NCI-H226 (cell line): ENCODE measurements around the gene MIDN.

Source experiments
- DNase-seq: peaks from one replicate; pipeline ENCODE4 v3.0.0-alpha.2; 2015

Gene MIDN

DNA sequence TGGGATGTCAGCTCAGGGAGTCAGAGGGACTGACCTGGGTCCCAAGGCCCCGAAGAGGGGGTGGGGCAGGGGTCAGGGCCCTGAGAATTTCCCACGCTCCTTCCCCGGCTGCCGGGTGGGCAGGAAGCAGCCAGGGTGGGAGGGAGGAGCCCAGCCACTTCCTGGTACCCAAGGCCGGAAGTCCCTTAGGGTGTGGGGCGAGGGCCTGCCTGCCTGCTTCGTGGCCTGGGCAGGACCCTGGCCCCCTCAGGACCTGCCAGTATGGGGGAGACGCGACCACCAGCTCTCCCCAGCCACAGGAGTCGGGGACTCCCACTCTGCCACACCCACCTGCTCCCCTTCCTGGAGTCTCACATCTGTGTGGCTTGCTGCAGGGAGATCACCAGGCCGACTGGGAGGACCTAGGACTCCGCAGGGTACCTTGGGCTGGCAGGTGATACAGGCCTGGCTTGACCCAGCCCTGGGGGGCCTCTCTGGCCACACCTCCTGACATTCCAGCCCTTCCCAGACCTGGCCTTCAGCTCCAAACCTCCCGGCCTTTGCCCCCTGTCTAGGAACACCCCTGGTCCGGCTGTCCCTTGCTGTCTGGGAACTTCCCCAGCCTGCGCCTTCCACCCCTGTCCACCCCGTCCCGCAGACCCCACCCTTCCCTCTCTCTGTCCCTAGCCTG, 11.0 kb downstream of the MIDN start:
- peak; percentile 59 for DNase-seq

DNA sequence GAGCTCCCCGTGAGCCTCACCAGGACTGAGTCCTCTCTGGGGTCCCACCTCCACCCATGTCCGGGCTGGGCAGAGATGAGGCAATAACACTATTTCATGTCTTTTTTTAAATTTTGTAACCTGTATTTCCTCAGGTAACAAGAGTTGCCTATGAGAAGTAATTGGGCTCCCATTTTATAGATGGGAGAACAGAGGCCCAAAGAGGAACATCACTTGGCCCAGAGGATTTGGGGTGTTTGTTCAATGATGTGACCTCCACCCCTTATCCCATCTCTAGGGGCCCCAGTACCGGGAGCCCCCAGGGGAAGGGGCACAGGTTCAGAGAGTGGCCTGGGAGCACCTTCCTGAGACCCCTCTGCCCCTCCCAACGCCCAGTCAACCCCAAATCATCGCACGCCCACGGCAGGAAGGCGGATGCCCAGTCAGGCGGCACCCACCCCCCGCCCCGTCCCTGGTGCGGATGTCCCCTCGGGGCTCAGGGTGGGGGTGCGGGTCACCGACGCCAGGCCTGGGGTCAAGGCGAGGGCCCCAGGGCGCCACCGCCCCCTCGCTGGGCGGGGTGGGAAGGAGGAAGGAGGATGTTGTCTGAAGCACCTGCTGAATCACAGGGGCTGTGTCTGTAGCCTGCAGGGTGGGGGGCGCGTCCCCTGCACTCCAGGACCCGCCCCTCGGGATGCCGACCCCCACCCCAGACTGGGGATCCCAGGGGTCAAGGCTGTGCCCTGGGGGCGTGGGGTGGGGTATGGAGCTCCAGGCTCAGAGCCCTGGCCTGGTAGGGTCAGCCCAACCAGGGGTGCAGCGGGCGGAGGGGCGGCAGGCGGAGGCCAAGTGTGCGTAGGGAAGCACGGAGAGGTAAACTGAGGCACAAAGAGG, 11.7 kb downstream of the MIDN start:
- peak; percentile 52 for DNase-seq

DNA sequence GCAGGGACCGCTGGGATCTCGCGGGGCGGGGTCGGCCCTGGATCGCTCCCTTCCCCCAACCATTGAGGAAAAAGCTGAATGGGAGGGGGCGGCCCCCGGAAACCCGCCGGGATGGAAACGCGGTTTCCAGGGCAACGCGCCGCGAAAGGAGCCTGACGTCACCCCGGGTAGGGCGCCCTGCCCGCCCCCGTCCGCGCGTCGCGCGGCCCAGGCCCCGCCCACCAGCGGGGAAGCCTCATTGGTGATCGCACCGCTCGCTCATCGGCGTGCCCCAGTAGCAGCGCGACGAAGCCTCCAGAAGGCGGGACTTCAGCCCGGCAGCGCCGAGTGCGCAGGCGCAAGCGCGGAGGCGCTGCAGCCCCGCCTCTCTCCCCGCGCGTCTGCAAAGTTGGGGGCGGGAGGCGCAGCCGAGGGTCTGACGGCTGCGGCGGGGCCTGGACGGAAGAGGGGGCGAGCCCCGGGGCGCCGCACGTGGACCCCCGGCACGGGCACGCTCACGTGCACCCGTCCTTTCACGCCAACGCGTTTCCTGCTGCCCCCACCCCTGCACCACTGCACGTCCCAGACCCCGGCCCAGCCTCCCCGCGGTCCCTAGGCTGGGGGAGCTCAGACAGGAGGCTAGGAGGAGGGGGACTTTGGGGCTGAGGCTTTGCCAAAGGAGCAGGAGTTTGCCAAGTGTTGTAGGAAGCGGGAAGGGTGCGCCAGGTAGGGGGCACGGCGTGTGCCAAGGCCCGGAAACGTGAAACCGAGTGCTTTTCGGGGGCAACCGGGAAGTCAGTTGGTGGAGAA, 12.6 kb downstream of the MIDN start:
- peak; percentile 91 for DNase-seq

DNA sequence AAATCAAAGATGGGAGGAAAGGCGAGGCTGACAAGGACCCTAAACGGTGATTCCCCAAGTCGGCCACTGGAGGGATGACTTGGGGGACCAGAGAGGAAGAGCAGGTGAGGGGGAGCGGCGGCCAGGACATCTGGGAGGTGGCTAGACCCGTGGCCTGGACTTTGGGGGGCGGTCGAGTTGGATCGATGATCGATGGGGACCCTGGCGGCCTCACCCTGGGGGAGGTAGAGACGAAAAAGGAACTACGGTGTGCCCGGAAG, 13.1 kb downstream of the MIDN start:
- DNase-seq: no peak

DNA sequence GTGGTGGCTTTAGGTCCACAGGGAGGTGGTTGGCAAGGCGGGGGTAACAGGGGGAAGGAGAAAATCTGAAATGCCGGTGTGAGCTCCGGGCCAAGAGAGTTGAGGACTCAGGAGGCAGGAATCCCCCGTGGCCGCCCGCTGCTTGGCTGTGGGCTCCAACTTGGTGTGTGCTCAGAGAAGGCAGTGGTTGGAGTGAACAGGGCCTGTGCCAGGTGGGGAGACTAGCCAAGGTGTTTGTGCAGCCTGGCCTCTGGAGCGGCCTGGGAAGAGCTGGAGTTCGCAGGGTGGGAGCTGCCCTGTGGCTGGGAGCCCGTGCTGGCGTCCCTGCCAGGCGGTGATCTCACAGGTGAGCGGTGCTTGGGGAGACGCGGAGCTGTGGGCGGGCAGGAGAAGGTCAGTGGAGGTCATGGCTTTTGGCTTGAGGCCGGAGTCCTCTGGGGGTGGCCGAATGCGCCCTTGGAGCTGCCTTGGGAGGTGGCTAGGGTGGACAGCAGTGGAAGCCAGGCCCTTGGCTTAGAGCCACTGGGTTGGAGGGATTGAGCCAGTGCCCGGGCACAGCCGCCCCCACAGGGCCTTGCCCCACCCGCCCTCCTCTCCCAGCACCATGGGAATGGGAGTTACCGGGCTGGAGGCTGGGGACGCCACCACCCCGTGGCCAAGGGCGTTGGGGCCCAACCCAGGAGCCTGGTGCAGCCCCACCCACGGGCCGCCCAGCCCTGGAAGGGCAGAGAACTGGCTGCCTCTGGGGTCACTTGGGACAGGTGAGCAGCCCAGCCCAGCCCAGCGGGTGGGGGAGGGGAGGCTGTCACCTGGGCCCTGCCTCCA, 13.6 kb downstream of the MIDN start:
- DNase-seq: peak; percentile 92

DNA sequence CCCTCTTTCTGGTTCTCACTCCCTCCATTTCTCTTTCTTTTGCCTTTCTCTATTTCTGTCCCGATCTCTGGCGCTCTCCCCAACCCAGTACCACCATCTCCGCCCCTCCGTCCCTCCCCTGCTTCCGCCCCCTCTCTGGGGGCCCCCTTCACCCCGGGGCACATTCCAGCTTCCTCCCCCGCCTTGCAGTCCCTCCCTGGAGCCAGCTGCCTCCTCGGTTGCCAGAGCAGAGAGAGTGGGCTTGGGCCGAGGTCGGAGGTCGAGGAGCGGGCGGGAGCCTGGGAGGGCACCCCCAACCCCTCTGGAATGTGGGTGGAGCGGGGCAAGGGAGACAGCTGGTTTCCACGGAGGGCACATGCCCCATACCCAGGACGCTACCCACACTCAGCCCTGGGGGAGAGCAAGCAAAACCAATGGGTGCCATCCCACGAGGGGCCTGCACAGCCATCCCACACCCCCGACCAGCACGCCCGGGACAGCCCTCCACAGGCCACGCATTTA, 14.3 kb downstream of the MIDN start:
- DNase-seq: peak; percentile 71

DNA sequence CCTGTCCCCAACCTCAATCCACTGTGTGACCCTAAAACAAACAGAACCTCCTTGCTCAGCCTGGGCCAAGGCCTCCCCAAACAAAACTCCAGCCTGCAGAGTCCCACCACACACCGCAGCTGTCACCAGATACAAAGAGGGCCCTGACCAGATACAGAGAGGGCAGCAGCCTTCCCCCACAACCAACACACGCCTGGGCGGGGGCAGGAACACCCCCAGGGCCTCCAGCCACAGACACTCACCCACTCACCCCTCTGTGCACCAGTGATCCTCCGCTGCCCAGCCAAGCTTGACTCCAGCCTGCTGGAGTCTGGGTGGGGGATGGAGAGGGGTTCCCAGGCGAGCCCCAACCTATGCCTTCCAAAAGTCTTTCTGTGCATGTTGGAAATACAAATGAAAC, 14.8 kb downstream of the MIDN start:
- no peak for DNase-seq

DNA sequence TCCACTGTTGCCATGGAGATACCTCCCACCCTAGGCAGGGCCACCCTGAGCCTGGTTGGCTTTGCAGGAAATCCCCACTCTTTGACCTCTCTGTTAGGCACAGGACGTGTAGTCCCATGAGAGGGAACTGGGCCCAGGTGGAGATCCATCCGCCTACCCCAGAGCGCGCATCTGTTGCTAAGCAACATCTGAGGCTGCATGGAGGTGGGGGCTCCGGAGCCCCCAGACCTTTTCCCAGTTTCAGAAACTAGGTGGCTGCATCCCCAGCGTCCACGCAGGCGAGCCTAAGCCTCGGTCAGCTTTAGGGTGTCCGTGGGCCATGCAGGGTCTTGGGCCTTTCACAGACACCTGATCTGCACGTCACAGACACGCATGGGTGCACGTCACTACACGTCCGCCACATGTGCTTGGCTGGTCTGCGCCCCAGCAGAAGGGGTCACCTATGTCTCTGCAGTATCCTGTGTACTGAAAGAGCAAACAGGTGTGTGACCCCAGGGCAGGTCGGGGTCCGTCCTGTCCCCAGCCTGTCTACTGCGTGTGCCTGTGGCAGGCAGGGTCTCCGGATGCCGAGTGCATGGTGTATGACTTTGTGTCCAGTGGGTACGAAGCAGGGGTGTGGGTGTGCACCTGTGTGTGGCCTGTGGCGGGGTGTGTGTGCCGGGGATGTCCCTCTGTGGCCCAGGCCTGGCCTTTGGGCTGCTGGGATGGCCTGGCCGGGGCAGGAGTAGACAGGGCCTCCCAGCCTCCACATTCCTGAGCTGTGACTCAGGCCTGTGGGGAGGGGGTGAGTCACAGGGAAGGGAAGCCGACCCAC, 16.6 kb downstream of the MIDN start:
- DNase-seq: peak; percentile 94

DNA sequence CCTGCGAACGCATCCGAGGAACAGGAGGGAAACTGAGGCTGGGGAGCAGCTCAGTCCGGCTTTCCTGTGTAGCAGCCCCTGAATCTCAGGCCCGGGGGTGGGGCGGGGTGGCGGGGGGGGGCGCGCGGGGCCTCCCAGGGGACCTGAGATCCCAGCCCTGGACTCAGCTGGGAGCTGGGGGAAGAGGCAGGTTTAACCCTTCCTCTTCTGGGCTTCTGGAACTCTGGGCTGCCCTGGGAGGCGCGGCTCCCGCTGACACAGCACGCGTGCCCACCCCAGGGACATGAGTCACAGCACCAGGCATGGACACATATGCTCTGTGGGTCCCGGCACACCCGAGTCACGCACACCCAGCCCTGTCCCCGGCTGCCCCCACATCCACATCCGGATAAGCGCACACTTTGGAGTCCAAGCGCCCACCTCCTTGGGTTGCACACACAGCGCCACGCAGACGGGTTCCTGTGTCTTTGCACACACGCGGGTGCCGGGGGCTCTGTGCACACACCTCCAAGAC, 17.3 kb downstream of the MIDN start:
- peak; percentile 66 for DNase-seq

DNA sequence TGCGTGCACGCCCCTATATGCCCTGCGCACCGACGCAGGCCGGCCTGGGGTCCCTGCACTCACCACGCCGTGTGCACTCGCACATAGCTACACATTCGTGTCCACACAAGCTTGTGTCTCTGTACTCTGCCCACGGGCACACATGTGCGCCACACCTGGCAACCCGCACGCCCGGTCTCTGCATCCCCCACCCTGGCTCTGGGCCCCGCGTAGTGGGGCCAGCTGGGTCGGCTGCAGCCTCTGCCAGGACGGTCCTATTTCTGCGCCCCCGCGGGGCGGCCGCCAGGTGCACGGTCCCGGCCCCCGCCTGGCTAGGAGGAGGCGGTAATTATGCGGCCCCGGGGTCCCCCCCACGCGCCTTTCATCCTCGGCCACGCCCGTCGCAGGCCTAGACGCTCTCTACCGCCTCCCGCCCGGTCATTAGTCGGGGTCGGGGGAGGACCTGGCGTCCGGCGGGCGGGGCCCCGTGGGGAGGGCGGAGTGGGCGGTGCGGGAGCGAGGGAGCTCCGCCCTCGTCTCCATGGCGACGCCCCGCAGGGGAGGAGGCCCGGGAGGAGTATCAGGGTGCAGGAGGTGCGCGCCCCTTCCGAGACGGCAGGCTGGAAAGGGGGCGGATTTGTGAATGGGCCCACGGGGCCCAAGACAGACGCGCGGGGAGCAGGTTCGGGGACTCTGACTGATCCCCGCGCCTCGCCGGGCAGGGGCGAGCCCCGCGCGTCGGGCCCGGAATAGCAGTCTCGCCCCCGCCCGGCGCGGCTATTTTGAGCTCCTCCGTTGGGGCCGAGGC, 17.9 kb downstream of the MIDN start:
- DNase-seq: peak; percentile 93

DNA sequence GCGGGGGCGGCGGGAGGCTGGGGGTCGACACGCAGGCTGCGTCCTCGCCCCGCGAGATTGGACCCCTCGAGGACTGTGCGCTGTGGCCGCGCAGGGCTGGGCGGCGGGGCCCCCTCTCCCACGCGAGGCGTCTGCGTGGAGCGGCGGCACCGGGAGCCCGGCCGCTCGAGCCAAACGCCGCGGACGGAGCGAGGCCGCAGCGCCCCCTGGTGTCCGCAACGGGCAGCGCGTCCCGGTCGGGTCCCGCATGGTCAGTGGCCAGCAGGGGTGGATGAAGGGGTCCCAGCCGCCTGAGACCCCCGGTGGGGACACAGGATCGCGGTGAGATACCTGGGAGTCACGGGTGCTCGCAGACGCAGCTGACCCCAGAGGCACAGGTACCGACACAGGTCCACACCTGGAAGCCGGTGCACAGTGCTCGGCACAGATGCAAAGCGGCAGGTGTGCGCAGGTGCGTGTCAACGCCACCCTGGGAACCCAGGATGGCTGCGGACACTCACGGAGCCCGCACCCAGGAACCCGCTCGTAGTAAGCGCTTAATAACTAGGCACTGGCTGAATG, 18.6 kb downstream of the MIDN start:
- peak; percentile 37 for DNase-seq

DNA sequence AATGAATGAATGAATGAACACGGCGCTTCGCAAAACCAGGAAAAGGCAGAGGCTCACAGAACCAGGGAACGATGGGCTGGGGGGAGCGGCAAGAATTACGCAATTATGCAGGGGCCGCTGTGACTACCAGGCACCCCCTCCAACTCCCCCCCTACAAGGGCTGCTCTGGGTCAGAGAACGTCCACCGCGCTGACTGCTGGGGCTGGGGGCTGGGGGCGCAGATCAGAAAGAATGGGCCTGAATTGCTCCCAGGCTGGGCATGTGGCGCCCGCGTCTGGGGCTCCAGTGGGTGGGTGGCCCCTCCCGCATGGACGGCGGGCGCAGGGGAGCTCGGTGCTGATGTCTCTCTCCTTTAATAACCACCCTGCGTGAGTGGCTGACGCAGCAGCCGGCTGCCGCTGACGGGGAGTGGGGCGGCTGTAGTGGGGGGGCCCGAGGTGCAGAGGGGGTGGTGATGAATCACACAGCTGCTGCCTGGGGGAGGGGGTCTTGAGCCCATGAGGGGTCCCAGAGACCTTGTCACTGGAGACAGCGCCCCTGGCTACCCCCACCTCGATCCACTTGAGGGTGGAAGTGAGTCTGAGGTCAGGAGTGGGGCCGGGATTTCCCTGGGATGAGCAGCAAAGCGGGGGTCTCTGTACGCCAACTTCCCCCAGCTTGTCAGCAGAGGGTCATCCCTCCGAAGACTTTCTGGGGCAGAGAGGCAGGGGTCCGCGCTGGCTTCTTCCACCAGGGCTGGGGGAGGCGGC, 19.3 kb downstream of the MIDN start:
- DNase-seq: no peak

DNA sequence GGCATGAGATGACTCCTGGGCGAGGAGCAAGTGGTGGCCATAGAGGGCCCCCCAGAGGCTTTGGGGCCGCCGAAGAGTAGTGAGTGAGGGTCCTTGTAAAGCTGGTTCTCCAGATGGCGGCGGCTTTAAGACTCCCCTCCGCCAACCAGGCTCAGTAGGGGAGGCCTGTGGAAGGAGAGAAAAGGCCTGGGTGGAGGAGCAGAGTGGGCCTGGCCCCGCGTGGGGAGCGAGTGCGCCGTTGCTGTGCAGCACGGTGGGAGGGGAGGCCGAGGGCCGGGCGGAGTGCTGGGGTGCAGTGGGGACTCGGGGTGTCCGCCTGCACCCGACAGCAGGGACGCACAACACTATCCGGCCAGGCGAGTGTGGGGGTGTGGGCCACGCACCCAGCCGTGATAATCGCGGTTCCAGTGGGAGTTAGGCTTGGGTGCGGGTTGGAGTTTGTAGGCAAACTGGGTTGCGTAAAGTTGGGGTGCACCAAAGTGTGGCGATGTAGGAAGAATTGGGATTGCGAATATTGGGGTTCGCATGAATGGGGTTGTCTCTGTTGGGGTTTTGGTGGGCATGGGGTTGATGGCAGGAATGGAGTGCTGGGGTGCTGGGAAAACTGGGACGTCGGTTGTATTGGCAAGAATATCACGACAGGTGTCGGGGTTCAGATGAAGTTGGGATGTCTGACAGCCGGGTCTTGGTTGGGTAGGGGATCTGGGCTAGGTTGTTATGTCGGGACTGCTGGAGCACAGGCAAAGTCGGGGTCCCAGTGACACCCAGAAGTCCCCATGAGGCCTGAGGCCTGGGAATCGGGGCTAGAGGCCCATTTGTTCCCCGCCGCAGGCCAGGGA, 20.1 kb downstream of the MIDN start:
- no peak for DNase-seq

DNA sequence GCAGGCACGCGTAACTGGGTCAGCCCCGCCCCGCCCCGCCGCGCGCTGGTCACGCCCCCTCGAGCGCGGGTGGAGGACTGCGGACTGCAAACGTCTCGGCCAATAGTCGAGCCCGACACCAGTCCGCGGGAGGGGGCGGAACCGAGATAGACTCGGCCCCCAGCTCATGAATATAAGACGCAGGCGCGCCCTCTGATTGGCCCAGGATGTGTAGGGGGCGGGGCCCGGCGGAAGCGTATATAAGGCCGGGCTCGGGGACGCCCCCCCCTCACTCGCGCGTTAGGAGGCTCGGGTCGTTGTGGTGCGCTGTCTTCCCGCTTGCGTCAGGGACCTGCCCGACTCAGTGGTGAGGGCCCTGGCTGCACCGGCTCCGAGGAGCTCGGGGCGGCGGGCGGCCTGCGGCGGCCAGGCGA, 20.7 kb downstream of the MIDN start, which contains the start of gene CIRBP:
CIRBP (plus strand) TSS at position 268 of the 413 bp plus-strand sequence. CDS start 1,602 bp downstream, outside the sequence.
- peak; percentile 95 for DNase-seq

DNA sequence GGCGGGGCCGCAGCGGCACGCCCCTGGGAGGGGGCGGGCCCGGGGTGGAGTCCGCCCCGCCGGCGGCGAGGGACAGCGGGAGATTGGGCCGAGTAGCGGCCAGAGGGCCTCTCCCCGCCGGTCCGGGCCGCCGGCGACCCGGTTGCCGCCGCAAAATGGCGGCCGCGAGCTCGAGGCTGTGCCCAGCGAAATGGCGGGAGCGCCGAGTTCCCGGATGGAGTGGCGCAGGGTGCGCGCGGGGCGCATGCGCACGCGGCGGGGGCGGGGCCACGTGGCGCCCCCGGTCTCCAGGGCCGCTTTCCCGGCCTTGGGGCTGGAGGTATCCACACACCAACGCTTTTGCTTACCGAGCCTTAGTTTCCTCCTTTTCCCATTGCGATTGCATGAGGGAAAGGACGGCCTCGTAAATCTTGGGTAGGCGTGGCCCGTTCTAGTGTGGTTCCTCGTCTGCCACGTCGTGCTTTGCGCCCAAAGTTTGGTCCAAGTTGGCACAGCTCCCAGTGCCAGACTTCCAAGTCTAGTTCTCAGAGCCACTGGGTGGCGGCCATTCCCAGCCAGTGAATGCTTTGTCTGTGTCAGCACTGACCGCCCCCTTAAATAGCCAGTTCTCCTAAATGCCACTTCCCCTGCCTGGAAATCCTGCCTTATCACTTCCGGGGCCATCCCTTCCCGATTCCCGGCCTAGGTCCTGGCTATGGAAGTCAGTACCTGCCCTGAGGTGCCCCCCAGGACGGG, 21.3 kb downstream of the MIDN start:
- DNase-seq: peak; percentile 82

DNA sequence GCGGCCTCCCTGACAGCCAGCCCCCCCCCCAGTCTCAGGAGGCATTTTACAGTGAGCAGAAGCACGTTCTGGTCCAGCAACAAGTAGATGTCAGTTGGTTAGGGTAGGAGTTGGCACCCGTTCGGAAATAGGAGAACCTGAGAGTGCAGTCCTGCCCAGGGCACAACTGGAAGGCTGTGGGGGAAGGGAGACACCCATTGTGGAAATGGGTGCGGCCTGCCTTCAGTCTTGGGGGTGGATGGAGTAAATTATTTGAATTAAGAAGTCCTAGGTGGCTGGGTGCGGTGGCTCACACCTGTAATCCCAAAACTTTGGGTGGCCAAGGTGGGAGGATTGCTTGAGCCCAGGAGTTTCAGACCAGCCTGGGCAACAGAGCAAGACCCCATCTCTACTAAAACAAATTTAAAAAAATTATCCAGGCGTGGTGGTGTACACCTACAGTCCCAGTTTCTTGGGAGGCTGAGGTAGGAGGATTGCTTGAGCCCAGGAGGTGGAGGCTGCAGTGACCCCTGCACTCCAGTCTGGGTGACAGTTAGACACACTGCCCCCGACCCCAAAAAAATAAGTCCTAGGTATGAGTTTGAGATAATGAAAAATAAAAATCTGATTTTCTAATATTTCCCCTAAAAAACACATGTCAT, 21.9 kb downstream of the MIDN start:
- no peak for DNase-seq

DNA sequence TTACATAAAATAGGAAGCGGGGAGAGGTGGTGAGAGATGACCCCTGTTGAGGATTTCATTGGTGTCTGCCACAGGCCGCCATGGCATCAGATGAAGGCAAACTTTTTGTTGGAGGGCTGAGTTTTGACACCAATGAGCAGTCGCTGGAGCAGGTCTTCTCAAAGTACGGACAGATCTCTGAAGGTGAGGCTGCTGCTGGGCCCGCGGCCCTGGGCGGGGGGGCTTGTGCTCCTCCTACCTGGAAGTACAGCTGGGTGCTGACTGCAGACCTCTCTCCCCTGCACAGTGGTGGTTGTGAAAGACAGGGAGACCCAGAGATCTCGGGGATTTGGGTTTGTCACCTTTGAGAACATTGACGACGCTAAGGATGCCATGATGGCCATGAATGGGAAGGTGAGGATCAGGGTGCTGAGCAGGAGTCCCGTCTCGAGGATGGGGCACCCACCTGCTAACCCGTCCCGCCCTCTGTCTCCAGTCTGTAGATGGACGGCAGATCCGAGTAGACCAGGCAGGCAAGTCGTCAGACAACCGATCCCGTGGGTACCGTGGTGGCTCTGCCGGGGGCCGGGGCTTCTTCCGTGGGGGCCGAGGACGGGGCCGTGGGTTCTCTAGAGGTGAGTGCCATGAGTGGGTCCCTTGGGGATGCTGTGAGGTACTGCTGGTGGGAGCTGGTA, 22.6 kb downstream of the MIDN start:
- no peak for DNase-seq
